Smooth muscle cell (in vitro differentiated cells): ENCODE data around the gene WDPCP. TPM values are rescaled to one million over a fixed set of nuclear protein-coding genes. Genes with fewer than 3 reads are reported as not detected.
"Not testable (repeated sequence)": the region's sequence is repeated elsewhere in the genome, so short reads cannot be mapped to it uniquely, and the experiment has no call there.

Source experiments
- DNase-seq: peaks from one replicate; lab custom pipeline; 2025; ENCODE audit not compliant: unreplicated experiment; lab: John Stamatoyannopoulos, UW
- H2AFZ ChIP-seq: fragments of 200-600 bp; sonication (generic); 2 replicates; pipeline ENCODE4 v1.6.0; 2016; ENCODE audit warnings: antibody characterized with exemption, low read depth, mild to moderate bottlenecking
- H3F3A ChIP-seq: fragments of 200-600 bp; sonication (generic); 2 replicates; pipeline ENCODE4 v1.6.0; 2017; ENCODE audit warnings: antibody characterized with exemption, low read depth
- H3K27ac ChIP-seq: fragments of 200-600 bp; sonication (generic); 2 replicates; pipeline ENCODE4 v1.5.1; 2016; ENCODE audit warnings: low read depth, mild to moderate bottlenecking
- H3K27me3 ChIP-seq: fragments of 200-600 bp; sonication (generic); 2 replicates; pipeline ENCODE4 v1.6.1; 2016; ENCODE audit warnings: low read depth, mild to moderate bottlenecking
- H3K36me3 ChIP-seq: fragments of 200-600 bp; sonication (generic); 2 replicates; pipeline ENCODE4 v1.5.1; 2016; ENCODE audit warnings: low read depth
- H3K4me1 ChIP-seq: fragments of 200-600 bp; sonication (generic); 2 replicates; pipeline ENCODE4 v1.5.1; 2016; ENCODE audit warnings: low read depth
- H3K4me2 ChIP-seq: fragments of 200-600 bp; sonication (generic); 2 replicates; pipeline ENCODE4 v1.6.0; 2016; ENCODE audit warnings: mild to moderate bottlenecking
- H3K4me3 ChIP-seq: fragments of 200-600 bp; sonication (generic); 2 replicates; pipeline ENCODE4 v1.5.1; 2016; ENCODE audit warnings: mild to moderate bottlenecking
- H3K79me2 ChIP-seq: fragments of 200-600 bp; sonication (generic); 2 replicates; pipeline ENCODE4 v1.6.0; 2016; ENCODE audit warnings: low read depth, mild to moderate bottlenecking
- H3K9ac ChIP-seq: fragments of 200-600 bp; sonication (generic); 2 replicates; pipeline ENCODE4 v1.6.0; 2016; ENCODE audit warnings: low read depth
- H3K9me3 ChIP-seq: fragments of 200-600 bp; sonication (generic); replicated peaks from 2 replicates; pipeline ENCODE4 v1.5.1; 2016; ENCODE audit warnings: low read depth
- H4K20me1 ChIP-seq: fragments of 200-600 bp; sonication (generic); 2 replicates; pipeline ENCODE4 v1.6.0; 2016; ENCODE audit warnings: low read depth
- WGBS: methylation state at CpG from one replicate; pipeline ENCODE4 v1.1.7; 2016; ENCODE audit warnings: low lambda C conversion rate; 5-methylcytosine and 5-hydroxymethylcytosine counted together
- polyA plus RNA-seq: library from polyadenylated mRNA; unstranded; fragments of >200 nt; fragmentation: Nextera tagmentation; extraction: Ambion mirVana; gene quantifications from 2 replicates; pipeline ENCODE4 v1.2.1, GENCODE V29; 2016
- total RNA-seq: library from RNA; depleted of rRNA; stranded (reverse); fragments of >200 nt; gene quantifications from 2 replicates; pipeline ENCODE4 v1.2.3, GENCODE V29; 2014
- TF ChIP-seq, protein P1 (sequence below): fragments of 200-600 bp; sonication (generic); IDR thresholded peaks from 2 replicates; pipeline ENCODE4 v1.5.1; 2017; ENCODE audit warnings: borderline replicate concordance, mild to moderate bottlenecking, antibody characterized with exemption; ENCODE audit not compliant: insufficient read depth, poor library complexity, severe bottlenecking

The WDPCP gene
- total and polyA plus RNA-seq, 2 experiments from 2014 or later, result 7.5 to 8.1 TPM

DNA sequence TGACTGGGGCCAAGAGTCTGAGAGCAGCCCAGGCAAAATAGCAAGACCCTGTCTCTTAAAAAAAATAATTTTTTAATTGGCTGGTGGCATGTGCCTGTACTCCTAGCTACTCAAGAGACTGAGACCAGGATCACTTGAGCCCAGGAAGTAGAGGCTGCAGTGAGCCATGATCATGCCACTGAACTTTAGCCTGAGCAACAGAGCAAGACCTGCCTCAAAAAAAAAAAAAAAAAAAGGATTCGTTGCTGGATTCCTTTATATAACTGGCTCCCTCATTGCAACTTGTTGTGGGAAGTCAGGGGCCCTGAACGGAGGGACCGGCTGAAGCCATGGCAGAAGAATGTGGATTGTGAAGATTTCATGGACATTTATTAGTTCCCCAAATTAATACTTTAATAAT is 15.3 kb downstream of the WDPCP start:
- 96% methylated on average over 3 of the region's 3 CpGs for WGBS
- not testable (repeated sequence) for H3K4me2 ChIP-seq, H3K27me3 ChIP-seq, H3F3A ChIP-seq, H2AFZ ChIP-seq, DNase-seq, H3K9ac ChIP-seq, H4K20me1 ChIP-seq, H3K36me3 ChIP-seq, H3K4me1 ChIP-seq, H3K27ac ChIP-seq, H3K4me3 ChIP-seq, H3K9me3 ChIP-seq
- peaks cover 18% of the 10 kb centered on the region for H3K79me2 ChIP-seq

DNA sequence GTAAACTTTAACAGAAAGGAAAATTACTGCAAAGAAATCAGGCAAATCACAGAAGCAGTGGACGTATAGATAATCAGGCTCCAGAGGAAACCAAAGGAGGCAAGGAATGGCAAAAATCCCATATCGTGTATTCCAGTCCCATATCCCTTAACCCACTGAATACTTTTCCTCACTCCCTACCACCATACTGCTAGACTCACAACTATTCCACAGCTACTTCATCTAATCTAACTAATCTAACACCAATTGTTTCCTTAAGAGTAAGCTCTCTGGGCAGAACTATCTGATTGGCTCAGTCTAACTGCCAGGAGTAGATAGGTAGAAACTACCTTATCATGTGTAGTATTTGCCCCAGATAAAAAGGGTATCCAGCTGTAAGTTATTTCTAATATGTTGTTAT is 16.3 kb downstream of the WDPCP start:
- H3K27ac ChIP-seq, result no peak overlapping the region
- H3K9me3 ChIP-seq, result no peaks in the 10 kb centered on the region
- no peak overlapping the region for H3K4me2 ChIP-seq
- WGBS, result 79% methylated on average over 2 of the region's 2 CpGs
- peaks cover 16% of the 10 kb centered on the region for H3K79me2 ChIP-seq
- no peaks in the 10 kb centered on the region for H4K20me1 ChIP-seq
- H3K4me3 ChIP-seq, result no peak overlapping the region
- no peaks in the 10 kb centered on the region for H3F3A ChIP-seq
- no peaks in the 10 kb centered on the region for H3K36me3 ChIP-seq
- TF ChIP-seq, protein P1, sequence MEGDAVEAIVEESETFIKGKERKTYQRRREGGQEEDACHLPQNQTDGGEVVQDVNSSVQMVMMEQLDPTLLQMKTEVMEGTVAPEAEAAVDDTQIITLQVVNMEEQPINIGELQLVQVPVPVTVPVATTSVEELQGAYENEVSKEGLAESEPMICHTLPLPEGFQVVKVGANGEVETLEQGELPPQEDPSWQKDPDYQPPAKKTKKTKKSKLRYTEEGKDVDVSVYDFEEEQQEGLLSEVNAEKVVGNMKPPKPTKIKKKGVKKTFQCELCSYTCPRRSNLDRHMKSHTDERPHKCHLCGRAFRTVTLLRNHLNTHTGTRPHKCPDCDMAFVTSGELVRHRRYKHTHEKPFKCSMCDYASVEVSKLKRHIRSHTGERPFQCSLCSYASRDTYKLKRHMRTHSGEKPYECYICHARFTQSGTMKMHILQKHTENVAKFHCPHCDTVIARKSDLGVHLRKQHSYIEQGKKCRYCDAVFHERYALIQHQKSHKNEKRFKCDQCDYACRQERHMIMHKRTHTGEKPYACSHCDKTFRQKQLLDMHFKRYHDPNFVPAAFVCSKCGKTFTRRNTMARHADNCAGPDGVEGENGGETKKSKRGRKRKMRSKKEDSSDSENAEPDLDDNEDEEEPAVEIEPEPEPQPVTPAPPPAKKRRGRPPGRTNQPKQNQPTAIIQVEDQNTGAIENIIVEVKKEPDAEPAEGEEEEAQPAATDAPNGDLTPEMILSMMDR, result no peak
- H3K27me3 ChIP-seq, result no peaks in the 10 kb centered on the region
- H2AFZ ChIP-seq, result no peak overlapping the region
- no peak for DNase-seq
- H3K4me1 ChIP-seq, result no peaks in the 10 kb centered on the region
- H3K9ac ChIP-seq, result no peak overlapping the region

DNA sequence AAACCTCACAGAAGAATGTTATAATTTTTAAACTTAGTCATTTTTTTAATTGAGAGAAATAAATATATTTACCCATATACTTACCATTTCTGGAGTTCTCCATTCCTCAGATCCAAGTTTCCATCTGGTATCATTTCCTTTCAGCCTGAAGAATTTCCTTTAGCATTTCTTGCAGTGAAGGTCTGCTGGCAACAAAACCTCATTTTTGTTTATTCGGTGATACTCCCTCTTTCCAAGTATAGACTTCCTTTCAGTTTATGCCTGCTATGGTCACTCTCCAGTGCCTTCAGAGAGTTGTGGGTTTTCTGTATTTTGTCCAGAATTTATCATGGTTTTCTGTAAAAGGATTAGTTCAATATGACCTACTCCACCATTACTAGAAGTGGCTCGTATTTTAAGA is 17.0 kb downstream of the WDPCP start:
- Histone ChIP-seq H2AFZ (no peak overlapping the region), H3K4me3 (no peak overlapping the region), H4K20me1 (no peaks in the 10 kb centered on the region), H3K27ac (no peak overlapping the region), H3K79me2 (peaks cover 16% of the 10 kb centered on the region), H3F3A (no peaks in the 10 kb centered on the region), H3K9ac (no peak overlapping the region), H3K36me3 (no peaks in the 10 kb centered on the region), H3K4me1 (no peaks in the 10 kb centered on the region), H3K27me3 (no peaks in the 10 kb centered on the region), H3K9me3 (no peaks in the 10 kb centered on the region), H3K4me2 (no peak overlapping the region)
- 85% methylated on average over 2 of the region's 2 CpGs for WGBS
- TF ChIP-seq, protein P1, result no peak
- DNase-seq, result no peak

DNA sequence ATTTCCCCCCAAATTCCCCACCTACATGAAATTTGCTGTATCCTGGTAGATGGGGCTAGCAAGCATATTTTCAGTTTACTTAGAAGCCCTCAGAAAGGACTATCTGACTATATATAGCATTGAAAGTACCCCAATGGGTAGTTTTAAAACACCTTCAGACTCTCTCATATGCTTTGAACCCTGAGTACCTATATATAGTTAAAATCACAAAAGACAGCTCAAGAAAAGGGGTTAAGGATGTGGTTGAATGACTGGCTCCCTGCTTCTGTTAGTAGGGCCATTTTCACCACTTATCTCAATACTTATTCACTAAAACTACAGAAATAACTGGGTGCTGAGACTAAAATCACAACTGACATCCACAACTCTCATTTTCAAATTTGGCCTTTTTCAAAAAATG is 18.5 kb downstream of the WDPCP start:
- Histone ChIP-seq H3K79me2 (peaks cover 8% of the 10 kb centered on the region), H4K20me1 (no peaks in the 10 kb centered on the region), H2AFZ (no peak overlapping the region)

More for the DNA sequence above, 18.5 kb downstream of the WDPCP start:
- H3K27ac ChIP-seq, result no peak overlapping the region
- TF ChIP-seq, protein P1, result no peak
- H3K9ac ChIP-seq, result no peak overlapping the region
- no peak overlapping the region for H3K4me3 ChIP-seq
- H3K4me2 ChIP-seq, result no peak overlapping the region
- no peak for DNase-seq
- no peaks in the 10 kb centered on the region for H3K9me3 ChIP-seq
- H3K36me3 ChIP-seq, result no peaks in the 10 kb centered on the region
- no peaks in the 10 kb centered on the region for H3K27me3 ChIP-seq
- no peaks in the 10 kb centered on the region for H3F3A ChIP-seq
- H3K4me1 ChIP-seq, result no peaks in the 10 kb centered on the region
